Stimulated activated memory B cell treated with anti-CD40 and anti-IgM and Interleukin-4, amounts not matched to agents 10 μg/mL and 1 μg/mL and 100 μg/mL, for 72 hours (primary cell): ENCODE results near the gene RELL2.
A peak's percentile ranks its signal among the peaks of the same experiment; 100 is the strongest.

Experiments
- ATAC-seq: fragments of 150-1000 bp; cut with Tn5 transposase; 2 replicates; pipeline ENCODE4 v1.10.0; 2021
- H3K27ac Mint-ChIP-seq: one replicate; pipeline ENCODE4 v1.8.0; 2022; ENCODE audit warnings: mild to moderate bottlenecking, mixed read lengths
- H3K27me3 Mint-ChIP-seq: one replicate; pipeline ENCODE4 v1.8.0; 2022; ENCODE audit warnings: mixed read lengths
- H3K36me3 Mint-ChIP-seq: one replicate; pipeline ENCODE4 v1.8.0; 2022; ENCODE audit warnings: mixed read lengths
- H3K4me1 Mint-ChIP-seq: one replicate; pipeline ENCODE4 v1.8.0; 2022; ENCODE audit warnings: mixed read lengths
- H3K4me3 Mint-ChIP-seq: one replicate; pipeline ENCODE4 v1.8.0; 2022; ENCODE audit warnings: mild to moderate bottlenecking, moderate library complexity, mixed read lengths
- H3K9me3 Mint-ChIP-seq: one replicate; pipeline ENCODE4 v1.8.0; 2022; ENCODE audit warnings: mixed read lengths

Gene RELL2

GRCh38 chr5:141651728-141652105 is 14.9 kb downstream of the RELL2 start:
- no peak for ATAC-seq
- Mint-ChIP-seq H3K36me3 (peaks cover 9% of the 10 kb centered on the region), H3K4me3 (peak overlapping the region; percentile 99), H3K27ac (peak overlapping the region; percentile 87), H3K27me3 (peaks cover 13% of the 10 kb centered on the region), H3K4me1 (peaks cover 39% of the 10 kb centered on the region), H3K9me3 (no peaks in the 10 kb centered on the region)

- ATAC-seq, result no peak
- no peak overlapping the region for H3K4me3 Mint-ChIP-seq
- peaks cover 2% of the 10 kb centered on the region for H3K9me3 Mint-ChIP-seq
- H3K4me1 Mint-ChIP-seq, result peaks cover 34% of the 10 kb centered on the region
- H3K36me3 Mint-ChIP-seq, result no peaks in the 10 kb centered on the region
- H3K27me3 Mint-ChIP-seq, result peaks cover 29% of the 10 kb centered on the region
- H3K27ac Mint-ChIP-seq, result no peak overlapping the region
These were observed 17.5 kb downstream of the RELL2 start for GRCh38 chr5:141654298-141654697.

- Mint-ChIP-seq H3K4me1 (peaks cover 26% of the 10 kb centered on the region), H3K27me3 (peaks cover 29% of the 10 kb centered on the region), H3K9me3 (peaks cover 4% of the 10 kb centered on the region), H3K36me3 (no peaks in the 10 kb centered on the region), H3K4me3 (no peak overlapping the region), H3K27ac (no peak overlapping the region)
- no peak for ATAC-seq
These were observed 18.2 kb downstream of the RELL2 start for GRCh38 chr5:141655020-141655419.

GRCh38 chr5:141656396-141656795 is 19.6 kb downstream of the RELL2 start:
- H3K27me3 Mint-ChIP-seq, result peaks cover 29% of the 10 kb centered on the region
- ATAC-seq, result no peak

GRCh38 chr5:141657404-141657803 is 20.6 kb downstream of the RELL2 start:
- H3K9me3 Mint-ChIP-seq, result peaks cover 4% of the 10 kb centered on the region
- H3K27me3 Mint-ChIP-seq, result peaks cover 29% of the 10 kb centered on the region
- no peak overlapping the region for H3K27ac Mint-ChIP-seq
- no peak for ATAC-seq
- H3K4me1 Mint-ChIP-seq, result peaks cover 4% of the 10 kb centered on the region
- H3K4me3 Mint-ChIP-seq, result no peak overlapping the region
- no peaks in the 10 kb centered on the region for H3K36me3 Mint-ChIP-seq

More at GRCh38 chr5:141656396-141656795, 19.6 kb downstream of the RELL2 start:
- Mint-ChIP-seq H3K36me3 (no peaks in the 10 kb centered on the region), H3K9me3 (peaks cover 4% of the 10 kb centered on the region), H3K27ac (no peak overlapping the region), H3K4me3 (no peak overlapping the region), H3K4me1 (peaks cover 13% of the 10 kb centered on the region)

GRCh38 chr5:141657937-141658545 is 21.2 kb downstream of the RELL2 start:
- peak; percentile 72 for ATAC-seq
- Mint-ChIP-seq H3K9me3 (peaks cover 4% of the 10 kb centered on the region), H3K36me3 (no peaks in the 10 kb centered on the region), H3K27ac (no peak overlapping the region), H3K27me3 (peaks cover 29% of the 10 kb centered on the region), H3K4me3 (no peak overlapping the region), H3K4me1 (no peaks in the 10 kb centered on the region)

- peaks cover 4% of the 10 kb centered on the region for H3K9me3 Mint-ChIP-seq
- H3K4me1 Mint-ChIP-seq, result peaks cover 7% of the 10 kb centered on the region
- no peak overlapping the region for H3K4me3 Mint-ChIP-seq
- ATAC-seq, result no peak
- no peaks in the 10 kb centered on the region for H3K36me3 Mint-ChIP-seq
- peak overlapping the region; percentile 33 for H3K27ac Mint-ChIP-seq
- peaks cover 13% of the 10 kb centered on the region for H3K27me3 Mint-ChIP-seq
These were observed 25.2 kb downstream of the RELL2 start for GRCh38 chr5:141662028-141662427.

- Mint-ChIP-seq H3K36me3 (no peaks in the 10 kb centered on the region), H3K27me3 (no peaks in the 10 kb centered on the region), H3K4me1 (peaks cover 7% of the 10 kb centered on the region)
These were observed 26.7 kb downstream of the RELL2 start for GRCh38 chr5:141663506-141663905.

GRCh38 chr5:141664733-141665461 is 28.1 kb downstream of the RELL2 start:
- Mint-ChIP-seq H3K27ac (no peak overlapping the region), H3K4me3 (no peak overlapping the region), H3K27me3 (no peaks in the 10 kb centered on the region), H3K9me3 (no peaks in the 10 kb centered on the region), H3K36me3 (no peaks in the 10 kb centered on the region), H3K4me1 (peaks cover 7% of the 10 kb centered on the region)
- peak; percentile 93 for ATAC-seq

More at GRCh38 chr5:141663506-141663905, 26.7 kb downstream of the RELL2 start:
- no peak for ATAC-seq
- H3K9me3 Mint-ChIP-seq, result peaks cover 4% of the 10 kb centered on the region
- no peak overlapping the region for H3K4me3 Mint-ChIP-seq
- no peak overlapping the region for H3K27ac Mint-ChIP-seq

- no peak for ATAC-seq
- Mint-ChIP-seq H3K4me1 (peaks cover 7% of the 10 kb centered on the region), H3K4me3 (no peak overlapping the region), H3K27ac (no peak overlapping the region), H3K36me3 (no peaks in the 10 kb centered on the region), H3K9me3 (no peaks in the 10 kb centered on the region), H3K27me3 (no peaks in the 10 kb centered on the region)
These were observed 29.5 kb downstream of the RELL2 start for GRCh38 chr5:141665995-141666940.

GRCh38 chr5:141668601-141669265 is 31.9 kb downstream of the RELL2 start:
- no peak for ATAC-seq
- Mint-ChIP-seq H3K9me3 (no peaks in the 10 kb centered on the region), H3K4me1 (peaks cover 7% of the 10 kb centered on the region), H3K4me3 (no peak overlapping the region), H3K27me3 (no peaks in the 10 kb centered on the region), H3K27ac (no peak overlapping the region), H3K36me3 (no peaks in the 10 kb centered on the region)

GRCh38 chr5:141669520-141669919 is 32.7 kb downstream of the RELL2 start:
- no peaks in the 10 kb centered on the region for H3K9me3 Mint-ChIP-seq
- no peak overlapping the region for H3K4me3 Mint-ChIP-seq
- no peak for ATAC-seq
- no peaks in the 10 kb centered on the region for H3K36me3 Mint-ChIP-seq
- H3K27me3 Mint-ChIP-seq, result no peaks in the 10 kb centered on the region
- peaks cover 7% of the 10 kb centered on the region for H3K4me1 Mint-ChIP-seq
- H3K27ac Mint-ChIP-seq, result no peak overlapping the region

- no peak for ATAC-seq
- no peaks in the 10 kb centered on the region for H3K4me1 Mint-ChIP-seq
- H3K9me3 Mint-ChIP-seq, result no peaks in the 10 kb centered on the region
- H3K4me3 Mint-ChIP-seq, result no peak overlapping the region
- H3K27ac Mint-ChIP-seq, result no peak overlapping the region
- H3K36me3 Mint-ChIP-seq, result no peaks in the 10 kb centered on the region
- no peaks in the 10 kb centered on the region for H3K27me3 Mint-ChIP-seq
These were observed 35.5 kb downstream of the RELL2 start for GRCh38 chr5:141672071-141672840.
